Measurements from ENCODE around the gene BMPR1A.
A peak's percentile ranks its signal among the peaks of the same experiment; 100 is the strongest.

Gene BMPR1A

GRCh38 chr10:86880971-86881370, 124.6 kb downstream of the BMPR1A start:
- H3K4me3 ChIP-seq (replicated peaks; ENCODE audit: low read depth, low read length) = no peak overlapping the region
- no peak for TF ChIP-seq CTCF (IDR thresholded peaks at IDR 0.05; ENCODE audit: low read length, missing control alignments)
- no peak for DNase-seq (ENCODE audit: low read depth)

GRCh38 chr10:86888585-86889381, 132.4 kb downstream of the BMPR1A start:
- TF ChIP-seq CTCF (IDR thresholded peaks at IDR 0.05; ENCODE audit: low read length, missing control alignments) = no peak
- peak; percentile 59 for DNase-seq (ENCODE audit: low read depth)

GRCh38 chr10:86889997-86890396, 133.6 kb downstream of the BMPR1A start:
- no peak for DNase-seq (ENCODE audit: low read depth)
- no peak for TF ChIP-seq CTCF (IDR thresholded peaks at IDR 0.05; ENCODE audit: low read length, missing control alignments)
- H3K4me3 ChIP-seq (replicated peaks; ENCODE audit: low read depth, low read length) = no peak overlapping the region

More at GRCh38 chr10:86888585-86889381, 132.4 kb downstream of the BMPR1A start:
- H3K4me3 ChIP-seq (replicated peaks; ENCODE audit: low read depth, low read length) = no peak overlapping the region

- no peak for DNase-seq (ENCODE audit: low read depth)
- H3K4me3 ChIP-seq (replicated peaks; ENCODE audit: low read depth, low read length) = no peak overlapping the region
- no peak for TF ChIP-seq CTCF (IDR thresholded peaks at IDR 0.05; ENCODE audit: low read length, missing control alignments)
Measured at GRCh38 chr10:86898511-86898910, 142.1 kb downstream of the BMPR1A start.

GRCh38 chr10:86899132-86899531, 142.7 kb downstream of the BMPR1A start:
- TF ChIP-seq CTCF (IDR thresholded peaks at IDR 0.05; ENCODE audit: low read length, missing control alignments) = no peak
- H3K4me3 ChIP-seq (replicated peaks; ENCODE audit: low read depth, low read length) = no peak overlapping the region
- no peak for DNase-seq (ENCODE audit: low read depth)

GRCh38 chr10:86899670-86900276, 143.4 kb downstream of the BMPR1A start:
- peak; percentile 76 for TF ChIP-seq CTCF (IDR thresholded peaks at IDR 0.05; ENCODE audit: low read length, missing control alignments)
- H3K4me3 ChIP-seq (replicated peaks; ENCODE audit: low read depth, low read length) = no peak overlapping the region
- DNase-seq (ENCODE audit: low read depth) = peak; percentile 86
